ENCODE results near the gene TXNDC11. TPM values are rescaled to one million over a fixed set of nuclear protein-coding genes. Genes with fewer than 3 reads are reported as not detected.

Gene TXNDC11
- total and polyA plus RNA-seq, 2 experiments from 2014 or later, result 6.8 to 12.0 TPM

- peaks cover 26% of the 10 kb centered on the region for H4K20me1 ChIP-seq (replicated peaks; ENCODE audit: insufficient read depth)
- H3K4me1 ChIP-seq (ENCODE audit: insufficient read depth), result peaks cover 9% of the 10 kb centered on the region; the same call in 1 of the 2 replicates
- peaks cover 11% of the 10 kb centered on the region; the same call in 1 of the 2 replicates for H3F3A ChIP-seq (replicated peaks; ENCODE audit: low read depth)
- peak overlapping the region; percentile 98 for H3K4me2 ChIP-seq
- Mint-ChIP-seq H3K9me3 (no peaks in the 10 kb centered on the region), H3K27ac (peak overlapping the region; percentile 95; the same call in 1 of the 2 replicates), H3K36me3 (ENCODE audit: low read depth) (no peaks in the 10 kb centered on the region; the same call in 2 of the 3 replicates), H3K27me3 (ENCODE audit: insufficient read depth, low read depth, poor library complexity) (peaks cover 16% of the 10 kb centered on the region), H3K4me3 (peak overlapping the region; percentile 86), H3K4me1 (peaks cover 22% of the 10 kb centered on the region)
- H3K27me3 ChIP-seq (ENCODE audit: insufficient read depth), result no peaks in the 10 kb centered on the region
- TF ChIP-seq, protein P1, sequence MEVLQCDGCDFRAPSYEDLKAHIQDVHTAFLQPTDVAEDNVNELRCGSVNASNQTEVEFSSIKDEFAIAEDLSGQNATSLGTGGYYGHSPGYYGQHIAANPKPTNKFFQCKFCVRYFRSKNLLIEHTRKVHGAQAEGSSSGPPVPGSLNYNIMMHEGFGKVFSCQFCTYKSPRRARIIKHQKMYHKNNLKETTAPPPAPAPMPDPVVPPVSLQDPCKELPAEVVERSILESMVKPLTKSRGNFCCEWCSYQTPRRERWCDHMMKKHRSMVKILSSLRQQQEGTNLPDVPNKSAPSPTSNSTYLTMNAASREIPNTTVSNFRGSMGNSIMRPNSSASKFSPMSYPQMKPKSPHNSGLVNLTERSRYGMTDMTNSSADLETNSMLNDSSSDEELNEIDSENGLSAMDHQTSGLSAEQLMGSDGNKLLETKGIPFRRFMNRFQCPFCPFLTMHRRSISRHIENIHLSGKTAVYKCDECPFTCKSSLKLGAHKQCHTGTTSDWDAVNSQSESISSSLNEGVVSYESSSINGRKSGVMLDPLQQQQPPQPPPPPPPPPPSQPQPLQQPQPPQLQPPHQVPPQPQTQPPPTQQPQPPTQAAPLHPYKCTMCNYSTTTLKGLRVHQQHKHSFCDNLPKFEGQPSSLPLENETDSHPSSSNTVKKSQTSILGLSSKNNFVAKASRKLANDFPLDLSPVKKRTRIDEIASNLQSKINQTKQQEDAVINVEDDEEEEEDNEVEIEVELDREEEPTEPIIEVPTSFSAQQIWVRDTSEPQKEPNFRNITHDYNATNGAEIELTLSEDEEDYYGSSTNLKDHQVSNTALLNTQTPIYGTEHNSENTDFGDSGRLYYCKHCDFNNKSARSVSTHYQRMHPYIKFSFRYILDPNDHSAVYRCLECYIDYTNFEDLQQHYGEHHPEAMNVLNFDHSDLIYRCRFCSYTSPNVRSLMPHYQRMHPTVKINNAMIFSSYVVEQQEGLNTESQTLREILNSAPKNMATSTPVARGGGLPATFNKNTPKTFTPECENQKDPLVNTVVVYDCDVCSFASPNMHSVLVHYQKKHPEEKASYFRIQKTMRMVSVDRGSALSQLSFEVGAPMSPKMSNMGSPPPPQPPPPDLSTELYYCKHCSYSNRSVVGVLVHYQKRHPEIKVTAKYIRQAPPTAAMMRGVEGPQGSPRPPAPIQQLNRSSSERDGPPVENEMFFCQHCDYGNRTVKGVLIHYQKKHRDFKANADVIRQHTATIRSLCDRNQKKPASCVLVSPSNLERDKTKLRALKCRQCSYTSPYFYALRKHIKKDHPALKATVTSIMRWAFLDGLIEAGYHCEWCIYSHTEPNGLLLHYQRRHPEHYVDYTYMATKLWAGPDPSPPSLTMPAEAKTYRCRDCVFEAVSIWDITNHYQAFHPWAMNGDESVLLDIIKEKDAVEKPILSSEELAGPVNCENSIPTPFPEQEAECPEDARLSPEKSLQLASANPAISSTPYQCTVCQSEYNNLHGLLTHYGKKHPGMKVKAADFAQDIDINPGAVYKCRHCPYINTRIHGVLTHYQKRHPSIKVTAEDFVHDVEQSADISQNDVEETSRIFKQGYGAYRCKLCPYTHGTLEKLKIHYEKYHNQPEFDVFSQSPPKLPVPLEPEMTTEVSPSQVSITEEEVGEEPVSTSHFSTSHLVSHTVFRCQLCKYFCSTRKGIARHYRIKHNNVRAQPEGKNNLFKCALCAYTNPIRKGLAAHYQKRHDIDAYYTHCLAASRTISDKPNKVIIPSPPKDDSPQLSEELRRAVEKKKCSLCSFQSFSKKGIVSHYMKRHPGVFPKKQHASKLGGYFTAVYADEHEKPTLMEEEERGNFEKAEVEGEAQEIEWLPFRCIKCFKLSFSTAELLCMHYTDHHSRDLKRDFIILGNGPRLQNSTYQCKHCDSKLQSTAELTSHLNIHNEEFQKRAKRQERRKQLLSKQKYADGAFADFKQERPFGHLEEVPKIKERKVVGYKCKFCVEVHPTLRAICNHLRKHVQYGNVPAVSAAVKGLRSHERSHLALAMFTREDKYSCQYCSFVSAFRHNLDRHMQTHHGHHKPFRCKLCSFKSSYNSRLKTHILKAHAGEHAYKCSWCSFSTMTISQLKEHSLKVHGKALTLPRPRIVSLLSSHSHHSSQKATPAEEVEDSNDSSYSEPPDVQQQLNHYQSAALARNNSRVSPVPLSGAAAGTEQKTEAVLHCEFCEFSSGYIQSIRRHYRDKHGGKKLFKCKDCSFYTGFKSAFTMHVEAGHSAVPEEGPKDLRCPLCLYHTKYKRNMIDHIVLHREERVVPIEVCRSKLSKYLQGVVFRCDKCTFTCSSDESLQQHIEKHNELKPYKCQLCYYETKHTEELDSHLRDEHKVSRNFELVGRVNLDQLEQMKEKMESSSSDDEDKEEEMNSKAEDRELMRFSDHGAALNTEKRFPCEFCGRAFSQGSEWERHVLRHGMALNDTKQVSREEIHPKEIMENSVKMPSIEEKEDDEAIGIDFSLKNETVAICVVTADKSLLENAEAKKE (CRISPR knock-in tag; IDR thresholded peaks at IDR 0.05), result no peak
- TF ChIP-seq NANOG (IDR thresholded peaks at IDR 0.05; ENCODE audit: borderline replicate concordance) (no peak), ETS1 (IDR thresholded peaks at IDR 0.05) (no peak)
- peak overlapping the region; percentile 99 for H2AFZ ChIP-seq
- H3K36me3 ChIP-seq (ENCODE audit: insufficient read depth), result no peaks in the 10 kb centered on the region
- H3K4me3 ChIP-seq, result peak overlapping the region; percentile 87
- ATAC-seq (no peak), DNase-seq (ENCODE audit: low spot score) (no peak)
- H3K79me2 ChIP-seq (replicated peaks; ENCODE audit: insufficient read depth), result peaks cover 33% of the 10 kb centered on the region
- peak overlapping the region; percentile 42 for H3K27ac ChIP-seq (ENCODE audit: low read depth)
- H3K9me2 ChIP-seq (ENCODE audit: insufficient read depth), result no peaks in the 10 kb centered on the region
These were observed 834 bp upstream of the TXNDC11 start for GRCh38 chr16:11743308-11744074.
